SK-N-SH treated with all-trans-retinoic acid at 6 μM for 48 hours (cell line): ENCODE results near the gene CLDN8.

Source experiments
- ARNTL ChIP-seq: fragments of 450-650 bp; formaldehyde crosslinking; IDR thresholded peaks from 2 replicates; pipeline ENCODE4 v1.5.0; 2020; ENCODE audit warnings: low read depth, mild to moderate bottlenecking, moderate library complexity, borderline replicate concordance
- BACH2 ChIP-seq: fragments of 250-450 bp; sonication (Bioruptor Pico); IDR thresholded peaks from 2 replicates; pipeline ENCODE4 v1.9.0; 2021; ENCODE audit warnings: mild to moderate bottlenecking, borderline replicate concordance
- ISL1 ChIP-seq: fragments of 250-450 bp; sonication (Bioruptor Pico); IDR thresholded peaks from 2 replicates; pipeline ENCODE4 v2.1.2; 2022; ENCODE audit warnings: mild to moderate bottlenecking, moderate library complexity
- PPARA ChIP-seq: fragments of 250-450 bp; sonication (Bioruptor Pico); IDR thresholded peaks from 2 replicates; pipeline ENCODE4 v1.5.0; 2020; ENCODE audit warnings: mild to moderate bottlenecking, borderline replicate concordance
- ZFP3 ChIP-seq: fragments of 250-450 bp; sonication (Bioruptor Pico); IDR thresholded peaks from 2 replicates; pipeline ENCODE4 v1.5.0; 2020; ENCODE audit warnings: mild to moderate bottlenecking, moderate library complexity
- TF ChIP-seq, protein P1 (sequence below): fragments of 250-450 bp; sonication (Bioruptor Pico); IDR thresholded peaks from 2 replicates; pipeline ENCODE4 v1.8.0; 2021; ENCODE audit warnings: low read depth, mild to moderate bottlenecking, moderate library complexity, borderline replicate concordance
- TF ChIP-seq, protein P2 (sequence below): fragments of 250-450 bp; sonication (Bioruptor Pico); IDR thresholded peaks from 2 replicates; pipeline ENCODE4 v1.8.0; 2020; ENCODE audit warnings: mild to moderate bottlenecking, moderate library complexity, borderline replicate concordance
- TF ChIP-seq, protein P3 (sequence below): fragments of 250-450 bp; sonication (Bioruptor Pico); IDR thresholded peaks from 2 replicates; pipeline ENCODE4 v1.5.1; 2020; ENCODE audit warnings: low read depth, mild to moderate bottlenecking, moderate library complexity
- TF ChIP-seq, protein P4 (sequence below): fragments of 250-450 bp; sonication (Bioruptor Pico); IDR thresholded peaks from 2 replicates; pipeline ENCODE4 v1.5.0; 2020; ENCODE audit warnings: mild to moderate bottlenecking, moderate library complexity

DNA sequence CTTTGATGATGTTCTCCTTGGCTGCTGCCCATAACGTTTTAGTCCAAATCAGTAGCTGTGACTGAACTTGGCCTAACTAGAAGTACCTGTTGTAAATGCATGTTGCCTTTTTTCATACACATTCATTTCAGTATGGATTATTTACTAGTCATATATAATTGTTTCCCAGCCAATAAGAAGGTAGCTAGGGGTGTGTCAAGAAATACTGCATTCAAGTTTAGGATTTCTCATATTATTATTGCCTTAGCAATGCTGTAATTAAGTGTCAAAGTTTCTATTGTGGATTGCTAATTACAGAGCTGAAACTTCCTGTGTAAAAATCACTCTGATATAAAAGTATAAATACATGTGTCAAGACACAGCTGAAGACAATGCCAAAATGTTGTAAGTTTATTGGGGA, 49.2 kb downstream of the CLDN8 start, which contains the start of gene CLDN17:
- TF ChIP-seq ARNTL (CRISPR knock-in tag) = no peak
- TF ChIP-seq, protein P1, sequence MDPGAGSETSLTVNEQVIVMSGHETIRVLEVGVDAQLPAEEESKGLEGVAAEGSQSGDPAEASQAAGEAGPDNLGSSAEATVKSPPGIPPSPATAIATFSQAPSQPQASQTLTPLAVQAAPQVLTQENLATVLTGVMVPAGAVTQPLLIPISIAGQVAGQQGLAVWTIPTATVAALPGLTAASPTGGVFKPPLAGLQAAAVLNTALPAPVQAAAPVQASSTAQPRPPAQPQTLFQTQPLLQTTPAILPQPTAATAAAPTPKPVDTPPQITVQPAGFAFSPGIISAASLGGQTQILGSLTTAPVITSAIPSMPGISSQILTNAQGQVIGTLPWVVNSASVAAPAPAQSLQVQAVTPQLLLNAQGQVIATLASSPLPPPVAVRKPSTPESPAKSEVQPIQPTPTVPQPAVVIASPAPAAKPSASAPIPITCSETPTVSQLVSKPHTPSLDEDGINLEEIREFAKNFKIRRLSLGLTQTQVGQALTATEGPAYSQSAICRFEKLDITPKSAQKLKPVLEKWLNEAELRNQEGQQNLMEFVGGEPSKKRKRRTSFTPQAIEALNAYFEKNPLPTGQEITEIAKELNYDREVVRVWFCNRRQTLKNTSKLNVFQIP (CRISPR knock-in tag) = no peak
- no peak for TF ChIP-seq ZFP3 (CRISPR knock-in tag)
- TF ChIP-seq, protein P2, sequence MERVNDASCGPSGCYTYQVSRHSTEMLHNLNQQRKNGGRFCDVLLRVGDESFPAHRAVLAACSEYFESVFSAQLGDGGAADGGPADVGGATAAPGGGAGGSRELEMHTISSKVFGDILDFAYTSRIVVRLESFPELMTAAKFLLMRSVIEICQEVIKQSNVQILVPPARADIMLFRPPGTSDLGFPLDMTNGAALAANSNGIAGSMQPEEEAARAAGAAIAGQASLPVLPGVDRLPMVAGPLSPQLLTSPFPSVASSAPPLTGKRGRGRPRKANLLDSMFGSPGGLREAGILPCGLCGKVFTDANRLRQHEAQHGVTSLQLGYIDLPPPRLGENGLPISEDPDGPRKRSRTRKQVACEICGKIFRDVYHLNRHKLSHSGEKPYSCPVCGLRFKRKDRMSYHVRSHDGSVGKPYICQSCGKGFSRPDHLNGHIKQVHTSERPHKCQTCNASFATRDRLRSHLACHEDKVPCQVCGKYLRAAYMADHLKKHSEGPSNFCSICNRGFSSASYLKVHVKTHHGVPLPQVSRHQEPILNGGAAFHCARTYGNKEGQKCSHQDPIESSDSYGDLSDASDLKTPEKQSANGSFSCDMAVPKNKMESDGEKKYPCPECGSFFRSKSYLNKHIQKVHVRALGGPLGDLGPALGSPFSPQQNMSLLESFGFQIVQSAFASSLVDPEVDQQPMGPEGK (CRISPR knock-in tag) = no peak
- TF ChIP-seq, protein P3, sequence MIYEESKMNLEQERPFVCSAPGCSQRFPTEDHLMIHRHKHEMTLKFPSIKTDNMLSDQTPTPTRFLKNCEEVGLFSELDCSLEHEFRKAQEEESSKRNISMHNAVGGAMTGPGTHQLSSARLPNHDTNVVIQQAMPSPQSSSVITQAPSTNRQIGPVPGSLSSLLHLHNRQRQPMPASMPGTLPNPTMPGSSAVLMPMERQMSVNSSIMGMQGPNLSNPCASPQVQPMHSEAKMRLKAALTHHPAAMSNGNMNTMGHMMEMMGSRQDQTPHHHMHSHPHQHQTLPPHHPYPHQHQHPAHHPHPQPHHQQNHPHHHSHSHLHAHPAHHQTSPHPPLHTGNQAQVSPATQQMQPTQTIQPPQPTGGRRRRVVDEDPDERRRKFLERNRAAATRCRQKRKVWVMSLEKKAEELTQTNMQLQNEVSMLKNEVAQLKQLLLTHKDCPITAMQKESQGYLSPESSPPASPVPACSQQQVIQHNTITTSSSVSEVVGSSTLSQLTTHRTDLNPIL (CRISPR knock-in tag) = no peak
- TF ChIP-seq, protein P4, sequence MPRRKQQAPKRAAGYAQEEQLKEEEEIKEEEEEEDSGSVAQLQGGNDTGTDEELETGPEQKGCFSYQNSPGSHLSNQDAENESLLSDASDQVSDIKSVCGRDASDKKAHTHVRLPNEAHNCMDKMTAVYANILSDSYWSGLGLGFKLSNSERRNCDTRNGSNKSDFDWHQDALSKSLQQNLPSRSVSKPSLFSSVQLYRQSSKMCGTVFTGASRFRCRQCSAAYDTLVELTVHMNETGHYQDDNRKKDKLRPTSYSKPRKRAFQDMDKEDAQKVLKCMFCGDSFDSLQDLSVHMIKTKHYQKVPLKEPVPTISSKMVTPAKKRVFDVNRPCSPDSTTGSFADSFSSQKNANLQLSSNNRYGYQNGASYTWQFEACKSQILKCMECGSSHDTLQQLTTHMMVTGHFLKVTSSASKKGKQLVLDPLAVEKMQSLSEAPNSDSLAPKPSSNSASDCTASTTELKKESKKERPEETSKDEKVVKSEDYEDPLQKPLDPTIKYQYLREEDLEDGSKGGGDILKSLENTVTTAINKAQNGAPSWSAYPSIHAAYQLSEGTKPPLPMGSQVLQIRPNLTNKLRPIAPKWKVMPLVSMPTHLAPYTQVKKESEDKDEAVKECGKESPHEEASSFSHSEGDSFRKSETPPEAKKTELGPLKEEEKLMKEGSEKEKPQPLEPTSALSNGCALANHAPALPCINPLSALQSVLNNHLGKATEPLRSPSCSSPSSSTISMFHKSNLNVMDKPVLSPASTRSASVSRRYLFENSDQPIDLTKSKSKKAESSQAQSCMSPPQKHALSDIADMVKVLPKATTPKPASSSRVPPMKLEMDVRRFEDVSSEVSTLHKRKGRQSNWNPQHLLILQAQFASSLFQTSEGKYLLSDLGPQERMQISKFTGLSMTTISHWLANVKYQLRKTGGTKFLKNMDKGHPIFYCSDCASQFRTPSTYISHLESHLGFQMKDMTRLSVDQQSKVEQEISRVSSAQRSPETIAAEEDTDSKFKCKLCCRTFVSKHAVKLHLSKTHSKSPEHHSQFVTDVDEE (CRISPR knock-in tag) = no peak
- TF ChIP-seq PPARA (CRISPR knock-in tag) = no peak
- TF ChIP-seq BACH2 (CRISPR knock-in tag) = no peak
- no peak for TF ChIP-seq ISL1
